Testis (tissue), 3 donors: ENCODE measurements around the gene DLG2. TPM values are rescaled to one million over a fixed set of nuclear protein-coding genes. Genes with fewer than 3 reads are reported as not detected.

ENCODE experiments used
- DNase-seq: peaks from one replicate; pipeline ENCODE4 v3.0.0-alpha.2; 2019
- H3K27ac ChIP-seq, 2 donors: fragments of 200-600 bp; sonication (generic); one replicate each; pipeline ENCODE4 v1.5.1; 2019
- H3K27me3 ChIP-seq: fragments of 200-600 bp; sonication (generic); one replicate; pipeline ENCODE4 v1.5.1; 2019
- H3K36me3 ChIP-seq: fragments of 200-600 bp; sonication (generic); one replicate; pipeline ENCODE4 v1.5.1; 2017; ENCODE audit warnings: low read depth; ENCODE audit errors: missing control alignments
- H3K4me1 ChIP-seq: fragments of 200-600 bp; sonication (generic); one replicate; pipeline ENCODE4 v1.5.1; 2019
- H3K4me3 ChIP-seq, 2 donors: fragments of 200-600 bp; sonication (generic); one replicate each; pipeline ENCODE4 v1.5.1; 2017 to 2019
- H3K9me3 ChIP-seq: fragments of 200-600 bp; sonication (generic); one replicate; pipeline ENCODE4 v1.5.1; 2017
- POLR2A ChIP-seq: fragments of 450-650 bp; IDR thresholded peaks from one replicate; pipeline ENCODE4 v1.6.1; 2017; ENCODE audit warnings: antibody characterized with exemption, mild to moderate bottlenecking, moderate library complexity
- WGBS, 2 donors: methylation state at CpG; one replicate each; pipeline ENCODE4 v1.1.5; 2018; 5-methylcytosine and 5-hydroxymethylcytosine counted together
- intact Hi-C: fragments of 100-400 bp; cut with DNase I; formaldehyde crosslinking; loops from one replicate; pipeline ENCODE4 v1.15.1; 2023; ENCODE audit warnings: low total_unique reads
- polyA plus RNA-seq: library from polyadenylated mRNA; stranded (reverse); fragments of 350-450 nt; fragmentation: Illumina TruSeq; extraction: RNeasy Lipid Tissue Mini Kit (QIAGEN cat#74804); gene quantifications from one replicate; pipeline ENCODE4 v1.2.3, GENCODE V29; 2014; ENCODE audit warnings: low read depth, low replicate concordance; ENCODE audit not compliant: insufficient read depth
- total RNA-seq, 2 donors: library from RNA; depleted of rRNA; stranded (reverse); fragments of >200 nt; gene quantifications; one replicate each; pipeline ENCODE4 v1.2.3, GENCODE V29; 2016
- TF ChIP-seq, protein P1 (sequence below), 3 experiments: fragments of 450-650 bp in 2 of 3; fragments of 200-600 bp in 1 of 3; sonication (generic) in 1 of 3; IDR thresholded peaks; one replicate each; pipeline ENCODE4 v1.5.1; 2016 to 2019; ENCODE audit warnings: antibody characterized with exemption in 3 of 3, mild to moderate bottlenecking in 2 of 3, moderate library complexity in 1 of 3

Gene DLG2
- total and polyA plus RNA-seq, 3 donors from 2014 or later = 13.8 to 23.0 (median 14.1) TPM

GRCh38 chr11:85044911-85045310 lies 582.2 kb downstream of the DLG2 start:
- intact Hi-C loops = no loop called here
- DNase-seq = no peak
- H3K9me3 ChIP-seq = no peaks in the 10 kb centered on the region
- 77 to 78% methylated on average over 3 of the region's 3 CpGs for WGBS, 2 donors
- H3K36me3 ChIP-seq = no peaks in the 10 kb centered on the region
- no peaks in the 10 kb centered on the region for H3K4me1 ChIP-seq
- H3K4me3 ChIP-seq = no peak overlapping the region
- no peak for TF ChIP-seq POLR2A
- TF ChIP-seq, protein P1, sequence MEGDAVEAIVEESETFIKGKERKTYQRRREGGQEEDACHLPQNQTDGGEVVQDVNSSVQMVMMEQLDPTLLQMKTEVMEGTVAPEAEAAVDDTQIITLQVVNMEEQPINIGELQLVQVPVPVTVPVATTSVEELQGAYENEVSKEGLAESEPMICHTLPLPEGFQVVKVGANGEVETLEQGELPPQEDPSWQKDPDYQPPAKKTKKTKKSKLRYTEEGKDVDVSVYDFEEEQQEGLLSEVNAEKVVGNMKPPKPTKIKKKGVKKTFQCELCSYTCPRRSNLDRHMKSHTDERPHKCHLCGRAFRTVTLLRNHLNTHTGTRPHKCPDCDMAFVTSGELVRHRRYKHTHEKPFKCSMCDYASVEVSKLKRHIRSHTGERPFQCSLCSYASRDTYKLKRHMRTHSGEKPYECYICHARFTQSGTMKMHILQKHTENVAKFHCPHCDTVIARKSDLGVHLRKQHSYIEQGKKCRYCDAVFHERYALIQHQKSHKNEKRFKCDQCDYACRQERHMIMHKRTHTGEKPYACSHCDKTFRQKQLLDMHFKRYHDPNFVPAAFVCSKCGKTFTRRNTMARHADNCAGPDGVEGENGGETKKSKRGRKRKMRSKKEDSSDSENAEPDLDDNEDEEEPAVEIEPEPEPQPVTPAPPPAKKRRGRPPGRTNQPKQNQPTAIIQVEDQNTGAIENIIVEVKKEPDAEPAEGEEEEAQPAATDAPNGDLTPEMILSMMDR (IDR thresholded peaks at IDR 0.05) = no peak
- no peak overlapping the region for H3K27ac ChIP-seq
- H3K27me3 ChIP-seq = no peaks in the 10 kb centered on the region

DNA sequence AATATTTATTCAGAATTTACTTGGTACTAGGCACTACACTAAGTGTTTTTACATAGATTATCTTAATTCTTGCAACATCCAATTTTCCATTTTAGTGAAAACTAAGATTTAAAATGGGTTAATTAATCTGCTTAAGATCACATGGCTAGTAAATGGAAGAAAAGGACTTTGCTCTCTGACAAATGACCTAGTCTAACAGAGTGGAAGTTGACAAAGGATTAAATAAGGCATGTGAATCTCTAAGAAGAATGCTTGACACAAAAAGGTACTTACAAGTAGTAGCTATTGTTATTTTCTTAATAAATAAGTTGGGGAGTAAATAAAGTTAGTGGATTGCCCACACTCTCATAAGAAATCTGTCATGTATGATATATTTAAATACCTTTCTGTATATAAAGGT lies 584.8 kb downstream of the DLG2 start:
- H3K4me1 ChIP-seq = no peaks in the 10 kb centered on the region
- H3K27ac ChIP-seq = no peak overlapping the region
- intact Hi-C loops = no loop called here
- no peaks in the 10 kb centered on the region for H3K9me3 ChIP-seq
- H3K27me3 ChIP-seq = no peaks in the 10 kb centered on the region
- DNase-seq = no peak
- H3K4me3 ChIP-seq = no peak overlapping the region
- no peak for TF ChIP-seq POLR2A
- TF ChIP-seq, protein P1 (IDR thresholded peaks at IDR 0.05) = no peak
- no peaks in the 10 kb centered on the region for H3K36me3 ChIP-seq

DNA sequence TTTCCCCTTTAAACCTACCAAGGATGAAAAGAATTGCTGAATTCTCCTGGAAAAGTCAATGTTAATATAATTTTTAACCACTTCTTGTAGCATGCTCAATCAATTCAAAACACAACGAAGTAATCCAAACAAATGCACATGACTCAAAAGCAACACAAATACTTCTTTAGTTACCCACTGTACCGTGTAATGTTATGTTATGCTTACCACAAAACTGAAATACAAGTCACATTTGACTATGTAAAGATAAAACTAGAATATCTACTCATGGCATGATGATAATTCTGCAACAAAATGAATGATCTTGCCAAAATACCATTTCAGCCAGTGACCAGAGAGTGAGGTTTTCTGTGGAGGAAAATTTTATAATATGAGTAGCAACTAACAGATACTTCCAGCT lies 587.0 kb downstream of the DLG2 start:
- H3K4me3 ChIP-seq = no peak overlapping the region
- no peaks in the 10 kb centered on the region for H3K4me1 ChIP-seq
- no peaks in the 10 kb centered on the region for H3K36me3 ChIP-seq
- no peaks in the 10 kb centered on the region for H3K9me3 ChIP-seq
- DNase-seq = no peak
- intact Hi-C loops = no loop called here
- H3K27ac ChIP-seq = no peak overlapping the region
- WGBS, 2 donors = 55 to 64% methylated on average over 2 of the region's 2 CpGs
- TF ChIP-seq, protein P1 (IDR thresholded peaks at IDR 0.05) = no peak
- no peak for TF ChIP-seq POLR2A
- H3K27me3 ChIP-seq = no peaks in the 10 kb centered on the region

- DNase-seq = no peak
- 72 to 75% methylated on average over 4 of the region's 4 CpGs for WGBS, 2 donors
- intact Hi-C loops = no loop called here
Measured at GRCh38 chr11:85029964-85030363, 597.2 kb downstream of the DLG2 start.

More at GRCh38 chr11:85029964-85030363, 597.2 kb downstream of the DLG2 start:
- Histone ChIP-seq H3K36me3 (no peaks in the 10 kb centered on the region), H3K4me1 (no peaks in the 10 kb centered on the region), H3K4me3 (no peak overlapping the region), H3K9me3 (no peaks in the 10 kb centered on the region), H3K27me3 (no peaks in the 10 kb centered on the region), H3K27ac (no peak overlapping the region)
- TF ChIP-seq, protein P1 (IDR thresholded peaks at IDR 0.05) = no peak
- no peak for TF ChIP-seq POLR2A
